ENCODE results near the gene SAMD8. TPM values are rescaled to one million over a fixed set of nuclear protein-coding genes. Genes with fewer than 3 reads are reported as not detected.
"Not testable (repeated sequence)": the region's sequence is repeated elsewhere in the genome, so short reads cannot be mapped to it uniquely, and the experiment has no call there.

SAMD8 gene
- total RNA-seq, 2 experiments from 2014 or later = 17.4 to 18.2 TPM

- Mint-ChIP-seq H3K4me3 (no peak overlapping the region), H3K9me3 (ENCODE audit: insufficient read depth) (no peaks in the 10 kb centered on the region), H3K27ac (no peak overlapping the region), H3K36me3 (ENCODE audit: low read depth) (no peaks in the 10 kb centered on the region), H3K4me1 (ENCODE audit: low read depth) (peaks cover 7% of the 10 kb centered on the region), H3K27me3 (ENCODE audit: low read depth) (no peaks in the 10 kb centered on the region)
- no peak for DNase-seq
- ChIA-PET CTCF (interaction anchor here (1.7 to 2.1 kb wide), 2 partner anchors 133 to 859 kb away, joined by 5 to 11 read pairs; partner anchors contain the start of gene COMTD1), POLR2A (interaction anchor here (1.5 kb wide), 1 partner anchor 108 kb away, joined by 4 read pairs; no protein-coding TSS in a partner anchor)
- no peak for ATAC-seq
These were observed 8.4 kb upstream of the SAMD8 start for GRCh38 chr10:75102830-75103673.

GRCh38 chr10:75103881-75104686 lies 7.4 kb upstream of the SAMD8 start:
- no peak for ATAC-seq
- ChIA-PET POLR2A (interaction anchor here (1.2 to 1.5 kb wide), 2 partner anchors 9 to 107 kb away, joined by 3 to 4 read pairs; no protein-coding TSS in a partner anchor), CTCF (interaction anchor here (1.1 to 2.1 kb wide), 5 partner anchors 9 to 860 kb away, joined by 3 to 11 read pairs (median 3); partner anchors contain the start of gene COMTD1)
- no peak for DNase-seq
- Mint-ChIP-seq H3K27me3 (ENCODE audit: low read depth) (no peaks in the 10 kb centered on the region), H3K27ac (peak overlapping the region; percentile 26), H3K4me3 (no peak overlapping the region), H3K4me1 (ENCODE audit: low read depth) (peaks cover 7% of the 10 kb centered on the region), H3K9me3 (ENCODE audit: insufficient read depth) (no peaks in the 10 kb centered on the region), H3K36me3 (ENCODE audit: low read depth) (no peaks in the 10 kb centered on the region)

- no peak for DNase-seq
- ChIA-PET POLR2A (interaction anchor here (1.2 kb wide), 1 partner anchor 8 kb away, joined by 3 read pairs; no protein-coding TSS in a partner anchor), CTCF (interaction anchor here (1.1 to 2.1 kb wide), 4 partner anchors 10 to 860 kb away, joined by 3 to 11 read pairs (median 3); partner anchors contain the start of gene COMTD1)
- Mint-ChIP-seq H3K4me3 (no peak overlapping the region), H3K4me1 (ENCODE audit: low read depth) (peaks cover 10% of the 10 kb centered on the region), H3K27me3 (ENCODE audit: low read depth) (no peaks in the 10 kb centered on the region), H3K9me3 (ENCODE audit: insufficient read depth) (no peaks in the 10 kb centered on the region), H3K36me3 (ENCODE audit: low read depth) (no peaks in the 10 kb centered on the region), H3K27ac (peak overlapping the region; percentile 26)
- no peak for ATAC-seq
These were observed 6.6 kb upstream of the SAMD8 start for GRCh38 chr10:75104842-75105241.

GRCh38 chr10:75105576-75106197 lies 5.8 kb upstream of the SAMD8 start:
- Mint-ChIP-seq H3K27me3 (ENCODE audit: low read depth) (no peaks in the 10 kb centered on the region), H3K36me3 (ENCODE audit: low read depth) (no peaks in the 10 kb centered on the region), H3K27ac (no peak overlapping the region), H3K9me3 (ENCODE audit: insufficient read depth) (no peaks in the 10 kb centered on the region), H3K4me1 (ENCODE audit: low read depth) (peaks cover 17% of the 10 kb centered on the region), H3K4me3 (no peak overlapping the region)
- CTCF ChIA-PET = interaction anchor here (1.1 to 2.1 kb wide), 4 partner anchors 8 to 861 kb away, joined by 3 to 11 read pairs (median 4); partner anchors contain the start of gene COMTD1
- DNase-seq (no peak), ATAC-seq (no peak)
- POLR2A ChIA-PET = no interaction called here

GRCh38 chr10:75106242-75106641 lies 5.2 kb upstream of the SAMD8 start:
- ATAC-seq = no peak
- Mint-ChIP-seq H3K4me3 (no peak overlapping the region), H3K27me3 (ENCODE audit: low read depth) (no peaks in the 10 kb centered on the region), H3K4me1 (ENCODE audit: low read depth) (peaks cover 18% of the 10 kb centered on the region), H3K36me3 (ENCODE audit: low read depth) (no peaks in the 10 kb centered on the region), H3K9me3 (ENCODE audit: insufficient read depth) (no peaks in the 10 kb centered on the region), H3K27ac (no peak overlapping the region)
- no peak for DNase-seq
- ChIA-PET CTCF (interaction anchor here (1.3 kb wide), 1 partner anchor 8 kb away, joined by 4 read pairs; no protein-coding TSS in a partner anchor), POLR2A (no interaction called here)

GRCh38 chr10:75106891-75107290 lies 4.6 kb upstream of the SAMD8 start:
- ChIA-PET CTCF (interaction anchor here (1.3 kb wide), 1 partner anchor 9 kb away, joined by 4 read pairs; no protein-coding TSS in a partner anchor), POLR2A (interaction anchor here (0.6 kb wide), 1 partner anchor 1147 kb away, joined by 3 read pairs; no protein-coding TSS in a partner anchor)
- not testable (repeated sequence) for H3K36me3 Mint-ChIP-seq (ENCODE audit: low read depth)

GRCh38 chr10:75107756-75108683 lies 3.4 kb upstream of the SAMD8 start:
- DNase-seq (no peak), ATAC-seq (no peak)
- Mint-ChIP-seq H3K9me3 (ENCODE audit: insufficient read depth) (no peaks in the 10 kb centered on the region), H3K36me3 (ENCODE audit: low read depth) (no peaks in the 10 kb centered on the region), H3K4me3 (no peak overlapping the region), H3K4me1 (ENCODE audit: low read depth) (peaks cover 27% of the 10 kb centered on the region), H3K27me3 (ENCODE audit: low read depth) (no peaks in the 10 kb centered on the region), H3K27ac (no peak overlapping the region)
- POLR2A ChIA-PET = interaction anchor here (0.5 to 0.7 kb wide), 3 partner anchors 102 to 1105 kb away, joined by 3 to 4 read pairs (median 3); no protein-coding TSS in a partner anchor
- CTCF ChIA-PET = interaction anchor here (2.4 to 7.1 kb wide), 2 partner anchors 8 to 128 kb away, joined by 10 to 61 read pairs; partner anchors contain the start of gene COMTD1

More at GRCh38 chr10:75106891-75107290, 4.6 kb upstream of the SAMD8 start:
- H3K4me1 Mint-ChIP-seq (ENCODE audit: low read depth) = peaks cover 18% of the 10 kb centered on the region
- not testable (repeated sequence) for H3K27me3 Mint-ChIP-seq (ENCODE audit: low read depth); ATAC-seq; DNase-seq; H3K4me3 Mint-ChIP-seq; H3K27ac Mint-ChIP-seq; H3K9me3 Mint-ChIP-seq (ENCODE audit: insufficient read depth)

- peaks cover 2% of the 10 kb centered on the region for H3K36me3 Mint-ChIP-seq (ENCODE audit: low read depth)
- CTCF ChIA-PET = interaction anchor here (0.6 to 7.1 kb wide), 3 partner anchors 8 to 127 kb away, joined by 4 to 61 read pairs (median 10); partner anchors contain the start of gene COMTD1
- H3K27ac Mint-ChIP-seq = no peak overlapping the region
- ATAC-seq (no peak), DNase-seq (no peak)
- H3K27me3 Mint-ChIP-seq (ENCODE audit: low read depth) = no peaks in the 10 kb centered on the region
- peaks cover 35% of the 10 kb centered on the region for H3K4me1 Mint-ChIP-seq (ENCODE audit: low read depth)
- H3K4me3 Mint-ChIP-seq = no peak overlapping the region
- POLR2A ChIA-PET = interaction anchor here (0.7 kb wide), 1 partner anchor 101 kb away, joined by 3 read pairs; no protein-coding TSS in a partner anchor
- H3K9me3 Mint-ChIP-seq (ENCODE audit: insufficient read depth) = no peaks in the 10 kb centered on the region
These were observed 2.6 kb upstream of the SAMD8 start for GRCh38 chr10:75108684-75109458.

- Mint-ChIP-seq H3K4me1 (ENCODE audit: low read depth) (peaks cover 38% of the 10 kb centered on the region), H3K4me3 (no peak overlapping the region), H3K27me3 (ENCODE audit: low read depth) (no peaks in the 10 kb centered on the region), H3K36me3 (ENCODE audit: low read depth) (peaks cover 2% of the 10 kb centered on the region), H3K9me3 (ENCODE audit: insufficient read depth) (no peaks in the 10 kb centered on the region), H3K27ac (peak overlapping the region; percentile 69)
- ChIA-PET POLR2A (no interaction called here), CTCF (interaction anchor here (0.6 to 7.1 kb wide), 4 partner anchors 9 to 126 kb away, joined by 4 to 61 read pairs (median 7); partner anchors contain the start of gene COMTD1)
- ATAC-seq (no peak), DNase-seq (no peak)
These were observed 2.0 kb upstream of the SAMD8 start for GRCh38 chr10:75109459-75109778.

Data from activated CD8-positive, alpha-beta T cell treated with anti-CD3 and anti-CD28 coated beads, Interleukin-2, amount 10 ng/mL, durations not matched to agents 7 days and 5 days (primary cell).